HG03378 (cell line): ENCODE data around the gene SOCS1.
"Not testable (repeated sequence)": the region's sequence is repeated elsewhere in the genome, so short reads cannot be mapped to it uniquely, and the experiment has no call there.

Source experiments
- ATAC-seq: cut with Tn5 transposase; IDR thresholded peaks from one replicate; pipeline ENCODE4 v1.9.1; 2021; ENCODE audit warnings: mild to moderate bottlenecking, moderate library complexity; ENCODE audit not compliant: unreplicated experiment

Gene SOCS1

GRCh38 chr16:11231367-11231970 is 24.5 kb downstream of the SOCS1 start:
- no peak for ATAC-seq

- ATAC-seq: no peak
Observed at GRCh38 chr16:11229906-11230305, 26.1 kb downstream of the SOCS1 start.

- ATAC-seq: no peak
Observed at GRCh38 chr16:11229432-11229831, 26.6 kb downstream of the SOCS1 start.

GRCh38 chr16:11225677-11226549 is 30.1 kb downstream of the SOCS1 start:
- ATAC-seq: peak; percentile 5

GRCh38 chr16:11224894-11225676 is 30.9 kb downstream of the SOCS1 start:
- ATAC-seq: peak; percentile 80

GRCh38 chr16:11224096-11224893 is 31.7 kb downstream of the SOCS1 start:
- peak; percentile 38 for ATAC-seq

- ATAC-seq: not testable (repeated sequence)
Observed at GRCh38 chr16:11220507-11220906, 35.5 kb downstream of the SOCS1 start.

GRCh38 chr16:11219178-11219577 is 36.8 kb downstream of the SOCS1 start:
- ATAC-seq: no peak

- no peak for ATAC-seq
Observed at GRCh38 chr16:11218604-11218962, 37.4 kb downstream of the SOCS1 start.

GRCh38 chr16:11217651-11218603 is 38.1 kb downstream of the SOCS1 start:
- no peak for ATAC-seq

GRCh38 chr16:11215935-11216556 is 40.0 kb downstream of the SOCS1 start:
- no peak for ATAC-seq

- ATAC-seq: no peak
Observed at GRCh38 chr16:11213799-11214198, 42.2 kb downstream of the SOCS1 start.

GRCh38 chr16:11213373-11213772 is 42.6 kb downstream of the SOCS1 start:
- no peak for ATAC-seq

- no peak for ATAC-seq
Observed at GRCh38 chr16:11212798-11213196, 43.2 kb downstream of the SOCS1 start.

- ATAC-seq: no peak
Observed at GRCh38 chr16:11211977-11212797, 43.8 kb downstream of the SOCS1 start.

- ATAC-seq: no peak
Observed at GRCh38 chr16:11211061-11211976, 44.7 kb downstream of the SOCS1 start.

- no peak for ATAC-seq
Observed at GRCh38 chr16:11210260-11210659, 45.7 kb downstream of the SOCS1 start.
